ENCODE data around the gene DIAPH1.
A peak's percentile ranks its signal among the peaks of the same experiment; 100 is the strongest.

Gene DIAPH1

GRCh38 chr5:141560151-141560550 is 58.6 kb downstream of the DIAPH1 start:
- Histone ChIP-seq H3K27ac (ENCODE audit: low read depth, low read length) (no peak overlapping the region), H3K4me3 (ENCODE audit: low read length) (no peak overlapping the region), H3K4me2 (ENCODE audit: low read length) (no peak overlapping the region), H3K27me3 (ENCODE audit: control insufficient read depth, low read length) (no peaks in the 10 kb centered on the region), H3F3A (ENCODE audit: control insufficient read depth, insufficient read depth) (peaks cover 8% of the 10 kb centered on the region), H3K36me3 (ENCODE audit: control insufficient read depth, low read length) (peaks cover 66% of the 10 kb centered on the region), H3K9me3 (ENCODE audit: control insufficient read depth, insufficient read depth, low read length) (no peaks in the 10 kb centered on the region), H3K4me1 (ENCODE audit: control insufficient read depth, low read length) (peaks cover 38% of the 10 kb centered on the region), H3K79me2 (ENCODE audit: control insufficient read depth, low read length) (no peaks in the 10 kb centered on the region), H4K20me1 (ENCODE audit: control insufficient read depth, insufficient read depth, low read depth, low read length) (no peaks in the 10 kb centered on the region), H3K9me2 (replicated peaks; ENCODE audit: control insufficient read depth, low read length) (no peaks in the 10 kb centered on the region)
- no peak for TF ChIP-seq CTCF (IDR thresholded peaks at IDR 0.05; ENCODE audit: low read depth, low read length, poor library complexity, severe bottlenecking)
- no peak for TF ChIP-seq EZH2phosphoT487 (IDR thresholded peaks at IDR 0.05; ENCODE audit: borderline replicate concordance, low read length)

GRCh38 chr5:141559461-141559860 is 59.3 kb downstream of the DIAPH1 start:
- TF ChIP-seq CTCF (IDR thresholded peaks at IDR 0.05; ENCODE audit: low read depth, low read length, poor library complexity, severe bottlenecking) (no peak), EZH2phosphoT487 (IDR thresholded peaks at IDR 0.05; ENCODE audit: borderline replicate concordance, low read length) (no peak)
- Histone ChIP-seq H3K27ac (ENCODE audit: low read depth, low read length) (no peak overlapping the region), H3K4me1 (ENCODE audit: control insufficient read depth, low read length) (peaks cover 40% of the 10 kb centered on the region), H3K4me2 (ENCODE audit: low read length) (no peak overlapping the region), H3K36me3 (ENCODE audit: control insufficient read depth, low read length) (peaks cover 63% of the 10 kb centered on the region), H3F3A (ENCODE audit: control insufficient read depth, insufficient read depth) (peaks cover 2% of the 10 kb centered on the region), H4K20me1 (ENCODE audit: control insufficient read depth, insufficient read depth, low read depth, low read length) (no peaks in the 10 kb centered on the region), H3K27me3 (ENCODE audit: control insufficient read depth, low read length) (no peaks in the 10 kb centered on the region), H3K9me3 (ENCODE audit: control insufficient read depth, insufficient read depth, low read length) (no peaks in the 10 kb centered on the region), H3K4me3 (ENCODE audit: low read length) (no peak overlapping the region), H3K79me2 (ENCODE audit: control insufficient read depth, low read length) (no peaks in the 10 kb centered on the region), H3K9me2 (replicated peaks; ENCODE audit: control insufficient read depth, low read length) (no peaks in the 10 kb centered on the region)

GRCh38 chr5:141558150-141558549 is 60.6 kb downstream of the DIAPH1 start:
- H3K36me3 ChIP-seq (ENCODE audit: control insufficient read depth, low read length) = peaks cover 51% of the 10 kb centered on the region
- no peaks in the 10 kb centered on the region for H3K79me2 ChIP-seq (ENCODE audit: control insufficient read depth, low read length)
- H3K9me3 ChIP-seq (ENCODE audit: control insufficient read depth, insufficient read depth, low read length) = no peaks in the 10 kb centered on the region
- no peaks in the 10 kb centered on the region for H4K20me1 ChIP-seq (ENCODE audit: control insufficient read depth, insufficient read depth, low read depth, low read length)
- H3K27ac ChIP-seq (ENCODE audit: low read depth, low read length) = no peak overlapping the region
- TF ChIP-seq CTCF (IDR thresholded peaks at IDR 0.05; ENCODE audit: low read depth, low read length, poor library complexity, severe bottlenecking) = no peak
- TF ChIP-seq EZH2phosphoT487 (IDR thresholded peaks at IDR 0.05; ENCODE audit: borderline replicate concordance, low read length) = no peak
- no peaks in the 10 kb centered on the region for H3K27me3 ChIP-seq (ENCODE audit: control insufficient read depth, low read length)
- H3K4me1 ChIP-seq (ENCODE audit: control insufficient read depth, low read length) = peaks cover 34% of the 10 kb centered on the region
- H3K9me2 ChIP-seq (replicated peaks; ENCODE audit: control insufficient read depth, low read length) = no peaks in the 10 kb centered on the region
- peak overlapping the region; percentile 44; the same call in 1 of the 2 replicates for H3K4me3 ChIP-seq (ENCODE audit: low read length)
- peak overlapping the region; percentile 10; the same call in 1 of the 2 replicates for H3K4me2 ChIP-seq (ENCODE audit: low read length)
- no peaks in the 10 kb centered on the region; the same call in 1 of the 2 replicates for H3F3A ChIP-seq (ENCODE audit: control insufficient read depth, insufficient read depth)

All from DOHH2 (cell line).